A204.1 (cell line): Measurements from ENCODE around the gene UMODL1.

Source experiments
- FAIRE-seq: peaks from 2 replicates; lab custom pipeline; 2012; peaks lifted over from hg19 to GRCh38; lab: Jason Lieb, UNC

The UMODL1 gene

GRCh38 chr21:42151148-42151947 lies 80.2 kb downstream of the UMODL1 start:
- no peak for FAIRE-seq

- no peak for FAIRE-seq
These were observed 80.8 kb downstream of the UMODL1 start for GRCh38 chr21:42151948-42152220.

DNA sequence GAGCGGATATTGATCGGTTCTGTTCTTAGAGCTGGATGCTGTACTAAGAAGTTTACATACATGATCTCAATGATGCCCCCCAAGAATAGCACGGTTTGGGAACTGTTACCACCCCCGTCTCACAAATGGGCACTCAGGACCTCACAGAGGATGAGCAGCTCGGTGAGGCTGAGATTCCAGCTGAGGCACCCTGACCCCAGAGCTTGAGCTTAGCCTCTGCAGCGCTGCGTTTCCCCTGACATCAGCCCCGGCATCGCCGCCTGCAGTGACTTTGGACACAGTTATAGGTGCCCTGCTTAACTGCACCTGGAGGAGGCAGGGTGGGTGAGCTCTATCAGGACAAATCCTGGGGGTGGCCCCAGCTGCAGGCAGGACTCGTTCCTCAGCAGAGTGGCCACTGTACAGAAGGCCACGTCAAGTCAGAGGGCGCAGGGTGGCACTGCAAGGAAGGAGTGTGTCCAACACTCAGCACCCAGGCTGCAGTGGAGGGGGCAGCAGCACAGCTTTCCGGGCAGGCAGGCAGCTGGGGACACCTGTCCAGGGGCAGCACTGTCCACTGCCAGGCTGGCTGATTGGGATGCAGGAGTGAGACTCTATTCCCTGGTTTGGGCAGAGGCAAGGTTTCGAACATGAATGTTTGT lies 82.0 kb downstream of the UMODL1 start:
- FAIRE-seq: no peak

DNA sequence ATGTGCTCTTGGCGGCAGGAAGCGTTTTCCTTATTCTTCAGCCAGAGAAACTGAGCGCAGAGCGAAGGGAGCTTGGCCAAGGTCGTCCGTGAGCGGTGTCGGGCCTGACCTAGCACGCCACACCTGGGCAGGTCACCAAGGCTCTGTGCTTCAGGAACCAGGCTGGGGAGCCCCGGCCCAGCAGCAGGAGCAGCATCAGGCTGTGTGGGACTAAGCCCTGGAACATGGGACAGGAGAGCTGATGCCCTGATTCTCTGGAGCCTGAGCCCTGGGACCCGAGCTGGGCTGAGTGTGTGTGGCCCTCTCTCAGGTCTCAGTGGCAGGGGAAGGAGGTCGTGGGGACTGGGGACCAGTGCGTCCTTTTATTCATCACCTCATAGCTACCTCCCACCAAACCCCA lies 82.6 kb downstream of the UMODL1 start:
- FAIRE-seq: no peak

GRCh38 chr21:42154237-42155044 lies 83.3 kb downstream of the UMODL1 start:
- FAIRE-seq: no peak

DNA sequence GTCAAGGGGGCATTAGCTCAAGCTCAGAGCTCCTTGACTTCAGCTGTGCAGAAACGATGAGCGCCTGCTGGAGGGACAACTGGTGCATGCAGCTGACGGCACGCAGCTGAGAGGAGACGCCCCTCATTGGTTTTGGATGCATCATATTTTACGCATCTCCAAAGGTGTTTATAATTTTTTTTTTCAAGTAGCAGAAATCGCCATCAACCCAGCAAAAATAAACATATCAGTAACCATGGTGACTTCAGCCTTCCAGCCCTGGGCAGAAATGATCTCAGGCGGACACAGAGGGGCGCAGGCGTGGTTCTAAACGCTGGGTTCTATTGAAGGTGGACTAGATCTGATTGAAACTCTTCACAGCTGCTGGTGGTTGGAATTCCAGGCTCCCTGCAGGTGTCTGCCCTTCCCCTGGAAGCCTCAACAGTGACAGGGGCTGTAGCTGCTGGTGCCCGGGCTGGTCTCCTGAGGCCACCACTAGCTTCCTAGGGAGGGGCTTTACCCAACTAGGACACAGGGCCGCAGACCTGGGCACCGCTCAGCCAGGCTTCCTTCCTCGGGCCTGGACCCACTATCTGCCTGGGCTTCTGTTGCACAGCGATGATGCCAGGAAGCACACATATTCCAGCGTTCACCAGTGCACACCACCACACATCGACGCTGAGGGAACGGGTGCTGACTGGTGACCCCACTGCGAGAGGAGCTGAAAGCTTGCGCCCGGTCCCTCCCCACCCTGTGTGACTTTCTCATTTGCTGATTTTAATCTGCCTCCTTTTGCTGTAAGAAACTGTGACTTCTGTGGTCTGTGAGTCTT lies 84.1 kb downstream of the UMODL1 start:
- FAIRE-seq: no peak

DNA sequence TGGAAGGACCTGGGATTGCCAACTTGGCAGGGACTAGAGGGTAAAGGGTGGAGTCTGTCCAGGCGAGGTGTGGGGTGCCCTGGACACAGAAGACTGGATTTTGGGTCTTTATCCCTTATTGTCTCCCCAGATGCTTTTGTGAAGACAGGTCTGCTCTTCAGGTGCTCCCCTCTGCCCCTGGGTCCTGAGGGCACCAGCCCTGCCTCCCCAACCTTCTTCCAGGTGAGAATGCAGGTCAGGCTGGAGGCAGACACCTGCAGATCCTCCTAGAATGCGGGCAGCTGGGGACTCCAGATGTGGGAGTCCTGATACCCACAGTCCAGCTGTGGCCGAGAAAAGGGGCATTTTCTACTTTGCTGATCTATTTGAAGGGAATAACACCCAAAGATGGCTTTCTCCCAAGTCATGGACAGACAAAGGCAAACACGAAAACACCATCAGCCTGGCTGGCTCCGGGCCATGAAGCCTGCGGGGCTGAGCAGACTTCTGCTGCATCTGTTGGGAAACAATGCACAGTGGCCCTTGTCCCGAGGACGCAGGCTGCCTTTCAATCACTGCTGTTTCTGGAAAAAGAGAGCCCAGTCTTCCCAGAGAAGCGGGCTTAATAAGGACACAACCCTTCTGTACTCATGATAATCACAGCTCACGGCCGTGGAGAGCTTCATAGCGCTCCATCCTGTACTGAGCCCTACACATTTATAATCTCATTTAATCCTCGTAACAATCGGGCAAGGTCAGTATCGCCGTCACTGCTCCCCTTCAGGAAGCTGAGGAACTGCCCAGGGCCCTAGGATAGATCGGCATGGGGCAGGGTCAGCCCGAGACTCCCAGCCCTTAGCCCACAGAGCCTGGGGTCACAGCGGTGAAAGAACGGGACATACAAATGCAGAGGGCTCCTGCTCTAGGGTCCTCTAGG lies 85.8 kb downstream of the UMODL1 start:
- FAIRE-seq: no peak

DNA sequence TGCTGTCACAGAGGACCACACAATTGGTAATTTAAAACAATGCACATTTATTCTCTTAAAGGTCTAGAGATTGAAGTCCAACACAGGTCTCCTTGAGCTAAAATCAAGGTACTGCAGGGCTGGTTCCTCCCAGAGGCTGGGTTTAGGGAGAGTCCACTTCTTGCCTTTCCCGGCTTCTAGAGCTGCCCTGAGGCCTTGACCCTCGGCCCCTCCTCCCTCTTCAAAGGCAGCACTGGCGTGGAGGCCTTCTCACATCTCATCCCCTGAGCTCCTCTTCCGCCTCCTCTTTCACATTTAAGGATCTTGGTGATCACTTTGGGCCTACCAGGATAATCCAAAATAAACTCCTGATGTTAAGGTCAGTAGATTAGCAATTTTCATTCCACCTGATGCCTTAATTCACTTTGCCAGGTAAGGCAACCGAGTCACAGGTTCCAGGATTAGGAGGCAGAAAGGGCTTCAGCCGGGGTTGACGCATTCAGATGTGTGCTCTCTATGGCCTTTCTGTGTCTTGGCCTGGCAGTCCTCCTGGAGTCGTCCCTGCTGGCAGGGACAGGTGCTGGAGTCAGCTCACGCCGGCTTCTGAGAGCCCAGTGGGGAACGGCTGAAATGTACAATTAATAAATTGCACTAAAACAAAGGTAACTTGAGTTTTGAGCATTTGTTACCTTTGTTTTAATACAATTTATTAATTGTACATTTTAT lies 86.6 kb downstream of the UMODL1 start:
- FAIRE-seq: no peak

GRCh38 chr21:42158846-42159245 lies 87.7 kb downstream of the UMODL1 start:
- no peak for FAIRE-seq

- no peak for FAIRE-seq
These were observed 88.5 kb downstream of the UMODL1 start for GRCh38 chr21:42159560-42160110.

- FAIRE-seq: no peak
These were observed 89.1 kb downstream of the UMODL1 start for GRCh38 chr21:42160111-42160721.

GRCh38 chr21:42160765-42161164 lies 89.6 kb downstream of the UMODL1 start:
- no peak for FAIRE-seq

GRCh38 chr21:42161401-42161955 lies 90.4 kb downstream of the UMODL1 start:
- no peak for FAIRE-seq

DNA sequence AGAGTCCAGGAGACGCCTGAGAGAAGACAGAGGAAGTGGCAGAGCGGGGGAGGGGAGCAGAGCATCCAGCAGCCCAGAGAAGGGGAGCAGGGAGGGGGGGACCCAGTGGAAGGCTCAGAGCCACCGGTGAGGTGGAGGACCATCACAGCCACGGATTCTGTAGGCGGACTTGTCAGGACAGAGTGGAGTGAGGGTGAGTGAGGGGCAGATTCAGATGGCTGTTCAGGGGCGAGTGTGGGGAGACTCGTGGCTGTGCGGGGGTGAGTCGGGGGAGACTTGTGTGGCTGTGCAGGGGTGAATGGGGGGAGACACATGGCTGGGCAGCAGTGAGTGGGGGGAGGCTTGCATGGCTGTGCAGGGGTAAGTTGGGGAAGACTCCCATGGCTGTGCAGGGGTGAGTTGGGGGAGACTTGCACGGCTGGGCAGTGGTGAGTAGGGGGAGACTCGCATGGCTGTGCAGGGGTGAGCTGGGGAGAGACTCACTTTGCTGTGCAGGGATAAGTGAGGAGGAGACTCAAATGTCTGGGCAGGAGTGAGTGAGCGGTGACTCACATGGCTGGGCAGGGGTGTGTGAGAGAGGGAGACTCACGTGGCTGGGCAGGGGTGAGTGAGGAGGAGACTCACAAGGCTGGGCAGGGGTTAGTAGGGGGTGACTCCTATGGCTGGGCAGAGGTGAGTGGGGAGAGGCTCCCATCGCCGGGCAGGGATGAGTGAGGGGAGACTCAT lies 91.0 kb downstream of the UMODL1 start:
- no peak for FAIRE-seq

DNA sequence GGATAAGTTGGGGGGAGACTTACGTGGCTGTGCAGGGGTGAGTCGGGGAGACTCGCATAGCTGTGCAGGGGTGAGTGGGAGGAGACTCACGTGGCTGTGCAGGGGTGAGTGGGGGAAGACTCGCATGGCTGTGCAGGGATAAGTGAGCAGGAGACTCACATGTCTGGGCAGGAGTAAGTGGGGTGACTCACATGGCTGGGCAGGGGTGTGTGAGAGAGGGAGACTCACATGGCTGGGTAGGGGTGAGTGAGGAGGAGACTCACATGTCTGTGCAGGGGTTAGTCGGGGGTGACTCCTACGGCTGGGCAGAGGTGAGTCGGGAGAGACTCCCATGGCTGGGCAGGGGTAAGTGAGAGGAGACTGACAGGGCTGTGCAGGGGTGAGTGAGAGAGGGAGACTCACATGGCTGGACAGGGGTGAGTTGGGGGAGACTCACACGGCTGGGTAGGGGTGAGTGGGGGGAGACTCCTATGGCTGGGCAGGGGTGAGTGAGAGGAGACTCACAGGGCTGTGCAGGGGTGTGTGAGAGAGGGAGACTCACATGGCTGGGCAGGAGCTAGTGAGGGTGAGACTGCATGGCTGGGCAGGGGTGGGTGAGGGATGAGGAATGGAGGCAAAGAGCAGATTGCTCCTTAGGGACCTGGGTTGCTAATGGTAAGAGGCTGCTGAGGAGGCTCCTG lies 91.9 kb downstream of the UMODL1 start:
- no peak for FAIRE-seq

GRCh38 chr21:42163511-42163863 lies 92.4 kb downstream of the UMODL1 start:
- FAIRE-seq: no peak

DNA sequence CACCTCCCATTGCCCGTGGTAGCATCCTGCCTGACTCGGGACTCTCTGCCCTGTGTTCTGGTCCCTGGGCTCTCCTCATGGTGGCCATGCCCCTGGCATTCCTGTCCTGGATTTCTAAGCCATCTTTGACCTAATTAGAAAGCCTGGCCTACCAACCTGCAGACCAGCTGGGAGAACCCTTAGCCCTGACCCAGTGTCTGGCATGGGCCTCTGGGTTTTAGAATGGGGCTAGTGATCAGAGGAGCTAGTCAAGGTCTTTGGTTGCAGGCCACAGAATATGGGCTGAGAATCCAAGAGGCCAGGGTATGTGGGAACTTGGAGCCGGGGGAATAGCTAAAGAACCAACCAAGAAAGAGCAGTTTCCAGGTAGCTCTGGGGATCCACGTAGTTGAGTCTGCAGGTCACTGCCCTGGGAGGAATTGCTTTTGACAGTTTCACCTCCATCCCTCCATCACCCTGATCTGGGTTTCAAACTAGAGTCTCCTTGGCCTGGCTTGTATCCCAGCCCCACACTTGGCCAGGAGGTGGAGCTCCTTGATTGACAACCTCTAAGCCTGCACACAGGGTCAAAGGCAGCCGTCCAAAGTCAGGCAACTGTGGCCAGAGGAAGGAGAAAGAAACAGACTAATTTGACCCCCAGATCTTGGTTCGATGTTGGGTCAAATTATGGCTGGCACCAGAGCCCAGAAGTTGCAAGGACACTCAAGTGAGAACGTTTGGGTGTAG lies 93.1 kb downstream of the UMODL1 start:
- no peak for FAIRE-seq

DNA sequence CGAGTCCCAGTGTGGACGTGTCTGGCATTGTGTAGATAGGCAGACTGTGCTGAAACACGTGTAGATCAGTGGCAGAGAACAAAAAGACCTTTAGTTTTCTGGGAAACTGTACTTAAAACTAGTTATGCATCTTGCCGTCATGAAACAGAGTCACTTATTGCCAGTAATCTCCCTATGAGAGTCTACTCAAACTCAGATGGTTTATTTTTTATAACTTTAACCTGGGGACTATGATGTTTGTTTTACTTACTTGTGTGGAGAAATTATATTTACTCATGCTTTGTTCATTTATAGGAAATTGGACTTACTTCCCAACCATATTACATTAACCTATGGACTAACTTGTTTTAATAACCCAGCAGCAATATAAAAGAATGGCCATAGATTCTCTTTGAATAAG lies 93.7 kb downstream of the UMODL1 start:
- FAIRE-seq: no peak
